GM12878 (cell line): ENCODE data around the gene SEMA3B. TPM values are rescaled to one million over a fixed set of nuclear protein-coding genes. Genes with fewer than 3 reads are reported as not detected.

Source experiments
- ATAC-seq: fragments of 200-7000 bp; cut with Tn5 transposase; 3 replicates; pipeline ENCODE4 v1.9.1; 2020; ENCODE audit warnings: mild to moderate bottlenecking, moderate library complexity
- BruUV-seq: library from RNA; stranded (reverse); fragments of 400-500 nt; replicated peaks from 2 replicates; lab custom pipeline; 2021; lab: Mats Ljungman, UMichigan
- CTCF ChIA-PET: fragments of 300-600 bp; sonication (Branson Sonifier 250); formaldehyde crosslinking; extraction: SDS; loops from one replicate; lab custom pipeline; 2021; ENCODE audit warnings: inconsistent platforms; lab: Yijun Ruan, JAX
- POLR2A ChIA-PET: fragments of 350-600 bp; formaldehyde crosslinking; extraction: SDS; loops from one replicate; lab custom pipeline; 2021; ENCODE audit warnings: inconsistent platforms; lab: Charles Lee
- RAD21 ChIA-PET: fragments of 300-600 bp; sonication (Branson Sonifier 250); formaldehyde crosslinking; loops from one replicate; lab custom pipeline; 2023; ENCODE audit warnings: antibody characterized with exemption; ENCODE audit not compliant: unreplicated experiment; lab: Charles Lee
- SMC1A ChIA-PET: fragments of 300-600 bp; sonication (Branson Sonifier 250); formaldehyde crosslinking; loops from one replicate; lab custom pipeline; 2023; ENCODE audit not compliant: unreplicated experiment, uncharacterized antibody; lab: Charles Lee
- DNase-seq: peaks from one replicate; pipeline ENCODE4 v3.0.0-alpha.2; 2011; ENCODE audit warnings: low read depth, low spot score
- FAIRE-seq: peaks from 3 replicates; lab custom pipeline; 2011; peaks lifted over from hg19 to GRCh38; lab: Jason Lieb, UNC
- H2AFZ ChIP-seq: 2 replicates; pipeline ENCODE4 v1.6.0; 2011; ENCODE audit warnings: low read depth, low read length, control low read depth; ENCODE audit not compliant: control insufficient read depth
- H3K27ac ChIP-seq: 2 replicates; pipeline ENCODE4 v1.5.1; 2011; ENCODE audit warnings: control low read depth; ENCODE audit not compliant: control insufficient read depth, insufficient read depth
- H3K27me3 ChIP-seq, 2 experiments: replicated peaks in 1 of 2; 2 replicates each; pipeline versions ENCODE4 v1.6.0 to v1.6.1; 2011; ENCODE audit warnings: low read length in 1 of 2; ENCODE audit not compliant: control insufficient read depth in 2 of 2, insufficient read depth in 2 of 2
- H3K36me3 ChIP-seq, 2 experiments: 2 replicates each; pipeline ENCODE4 v1.5.1; 2011; ENCODE audit warnings: low read length in 1 of 2; ENCODE audit not compliant: control insufficient read depth in 2 of 2, insufficient read depth in 2 of 2
- H3K4me1 ChIP-seq: 2 replicates; pipeline ENCODE4 v1.6.1; 2011; ENCODE audit warnings: mild to moderate bottlenecking, low read length, moderate library complexity, mixed read lengths; ENCODE audit not compliant: control insufficient read depth, insufficient read depth
- H3K4me2 ChIP-seq: 2 replicates; pipeline ENCODE4 v1.6.0; 2011; ENCODE audit warnings: control low read depth; ENCODE audit not compliant: control insufficient read depth, insufficient read depth
- H3K4me3 ChIP-seq: fragments of 200-600 bp; sonication (generic); 2 replicates; pipeline ENCODE4 v1.5.1; 2016
- H3K79me2 ChIP-seq: 2 replicates; pipeline ENCODE4 v1.6.0; 2011; ENCODE audit warnings: low read length; ENCODE audit not compliant: control insufficient read depth, insufficient read depth
- H3K9ac ChIP-seq: 2 replicates; pipeline ENCODE4 v1.8.0; 2011; ENCODE audit warnings: low read length, control low read depth, mixed read lengths; ENCODE audit not compliant: control insufficient read depth, insufficient read depth
- H3K9me3 ChIP-seq: replicated peaks from 3 replicates; pipeline ENCODE4 v1.5.1; 2011; ENCODE audit warnings: mild to moderate bottlenecking, low read length; ENCODE audit not compliant: control insufficient read depth, insufficient read depth
- H4K20me1 ChIP-seq: 2 replicates; pipeline ENCODE4 v1.6.0; 2011; ENCODE audit not compliant: control insufficient read depth, insufficient read depth
- BACH1 ChIP-seq: fragments of 450-650 bp; IDR thresholded peaks from 2 replicates; pipeline ENCODE4 v1.6.1; 2017; ENCODE audit warnings: mild to moderate bottlenecking, borderline replicate concordance
- BHLHE40 ChIP-seq, 2 experiments: fragments of 450-650 bp in 1 of 2; IDR thresholded peaks; 2 replicates each; pipeline ENCODE4 v1.6.1; 2011 to 2017; ENCODE audit warnings: low read depth in 2 of 2, borderline replicate concordance in 1 of 2, improper control_type of control experiment in 1 of 2, low read length in 1 of 2, mild to moderate bottlenecking in 1 of 2
- CHD2 ChIP-seq: IDR thresholded peaks from 2 replicates; pipeline ENCODE4 v1.6.1; 2011; ENCODE audit warnings: low read depth, low read length, improper control_type of control experiment, borderline replicate concordance
- CTCF ChIP-seq, 3 experiments: IDR thresholded peaks in 2 of 3; conservative IDR thresholded peaks in 1 of 3; 2 replicates each; pipeline ENCODE4 v1.5.1; 2011; ENCODE audit warnings: low read depth in 3 of 3, low read length in 3 of 3, mild to moderate bottlenecking in 3 of 3, control low read depth in 2 of 3, moderate library complexity in 2 of 3, inconsistent platforms in 1 of 3, mixed read lengths in 1 of 3; ENCODE audit not compliant: control insufficient read depth in 2 of 3, insufficient read depth in 1 of 3; ENCODE audit errors: extremely low read depth in 1 of 3
- ESRRA ChIP-seq: IDR thresholded peaks from 2 replicates; pipeline ENCODE4 v1.6.1; 2012; ENCODE audit warnings: mild to moderate bottlenecking, low read length, improper control_type of control experiment
- HDAC6 ChIP-seq: fragments of 200-600 bp; sonication (generic); IDR thresholded peaks from one replicate; pipeline ENCODE4 v1.8.0; 2017; ENCODE audit warnings: antibody characterized with exemption; ENCODE audit not compliant: unreplicated experiment
- IRF4 ChIP-seq: IDR thresholded peaks from 2 replicates; pipeline ENCODE4 v1.6.1; 2011; ENCODE audit warnings: low read depth, low read length
- JUND ChIP-seq: IDR thresholded peaks from 2 replicates; pipeline ENCODE4 v1.6.1; 2012; ENCODE audit warnings: low read depth, mild to moderate bottlenecking, low read length, improper control_type of control experiment, moderate library complexity
- MEF2A ChIP-seq: IDR thresholded peaks from 2 replicates; pipeline ENCODE4 v1.6.1; 2011; ENCODE audit warnings: low read depth, mild to moderate bottlenecking, low read length, moderate library complexity; ENCODE audit not compliant: insufficient read depth
- MXI1 ChIP-seq: fragments of 150-350 bp; IDR thresholded peaks from 2 replicates; pipeline ENCODE4 v1.6.1; 2011; ENCODE audit warnings: low read depth, mild to moderate bottlenecking, inconsistent platforms, low read length, improper control_type of control experiment
- NBN ChIP-seq: fragments of 450-650 bp; IDR thresholded peaks from 2 replicates; pipeline ENCODE4 v1.6.1; 2016
- PAX5 ChIP-seq: IDR thresholded peaks from 2 replicates; pipeline ENCODE4 v1.6.1; 2011; ENCODE audit warnings: low read depth, low read length, borderline replicate concordance
- PKNOX1 ChIP-seq: fragments of 450-650 bp; IDR thresholded peaks from 2 replicates; pipeline ENCODE4 v1.6.1; 2016; ENCODE audit warnings: mild to moderate bottlenecking
- RAD21 ChIP-seq: IDR thresholded peaks from 2 replicates; pipeline ENCODE4 v1.6.1; 2011; ENCODE audit warnings: mild to moderate bottlenecking, low read depth, low read length, moderate library complexity; ENCODE audit not compliant: insufficient read depth
- RB1 ChIP-seq: fragments of 450-650 bp; formaldehyde crosslinking; IDR thresholded peaks from 2 replicates; pipeline ENCODE4 v1.6.1; 2017; ENCODE audit warnings: mild to moderate bottlenecking, borderline replicate concordance
- SMARCA5 ChIP-seq: fragments of 450-650 bp; IDR thresholded peaks from 2 replicates; pipeline ENCODE4 v1.6.1; 2017; ENCODE audit warnings: mild to moderate bottlenecking
- SMC3 ChIP-seq: IDR thresholded peaks from 2 replicates; pipeline ENCODE4 v1.6.1; 2011; ENCODE audit warnings: low read length, improper control_type of control experiment, borderline replicate concordance
- SP1 ChIP-seq: IDR thresholded peaks from one replicate; pipeline ENCODE4 v1.6.1; 2011; ENCODE audit warnings: low read depth, low read length
- STAT1 ChIP-seq: fragments of 450-650 bp; conservative IDR thresholded peaks from 2 replicates; pipeline ENCODE4 v1.6.1; 2014; ENCODE audit warnings: antibody characterized with exemption, mild to moderate bottlenecking
- YY1 ChIP-seq: IDR thresholded peaks from 2 replicates; pipeline ENCODE4 v1.6.1; 2011; ENCODE audit warnings: low read depth, mild to moderate bottlenecking, low read length
- ZNF207 ChIP-seq: fragments of 450-650 bp; IDR thresholded peaks from 2 replicates; pipeline ENCODE4 v1.6.1; 2014; ENCODE audit warnings: antibody characterized with exemption, mild to moderate bottlenecking, borderline replicate concordance
- WGBS: methylation state at CpG from one replicate; pipeline ENCODE4 v1.1.6; 2016; ENCODE audit warnings: low lambda C conversion rate; ENCODE audit not compliant: insufficient replicate concordance, insufficient coverage; ENCODE audit errors: missing lambda C conversion rate; 5-methylcytosine and 5-hydroxymethylcytosine counted together
- in situ Hi-C: fragments of 300-500 bp; cut with MboI; formaldehyde crosslinking; loops from 9 replicates; pipeline ENCODE4 v1.14.3; 2018; ENCODE audit warnings: mixed read lengths
- intact Hi-C: fragments of 100-400 bp; cut with micrococcal nuclease; formaldehyde crosslinking; loops from one replicate; pipeline ENCODE4 v1.14.2; 2022; ENCODE audit not compliant: unreplicated experiment
- polyA plus RNA-seq, 11 experiments: library from polyadenylated mRNA; depleted of rRNA in 4 of 11; unstranded in 6 of 11; stranded (reverse) in 5 of 11; fragments of >200 nt; fragmentation: Nextera tagmentation in 4 of 11; fragmentation: Illumina TruSeq in 1 of 11; extraction: Ambion mirVana in 4 of 11; extraction: Trizol in 1 of 11; gene quantifications; 1 replicate in 1 of 11; 2 replicates in 10 of 11; pipeline versions ENCODE4 v1.2.1 to v1.2.3, GENCODE V29; 2011 to 2016; ENCODE audit warnings: inconsistent platforms in 2 of 11, missing spikeins in 2 of 11, low read depth in 1 of 11
- total RNA-seq, 4 experiments: library from RNA; depleted of rRNA in 3 of 4; stranded (reverse); fragments of >200 nt in 3 of 4; fragmentation: Illumina TruSeq in 1 of 4; extraction: Trizol in 1 of 4; gene quantifications; 2 replicates each; pipeline versions ENCODE4 v1.2.1 to v1.2.3, GENCODE V29; 2013 to 2021

SEMA3B gene
- total and polyA plus RNA-seq, 10 of the 15 experiments (the other 5 are each of a cell fraction or from before 2014, with no cell fraction given), result 0.06 to 0.59 (median 0.14) TPM; not detected in 2

GRCh38 chr3:50272911-50273688 is 4.2 kb downstream of the SEMA3B start:
- Histone ChIP-seq H4K20me1 (no peaks in the 10 kb centered on the region), H3K4me3 (no peak overlapping the region), H3K27ac (no peak overlapping the region), H3K9me3 (no peaks in the 10 kb centered on the region), H3K79me2 (no peaks in the 10 kb centered on the region), H3K4me1 (peaks cover 6% of the 10 kb centered on the region), H3K9ac (no peak overlapping the region), H2AFZ (peak overlapping the region; percentile 67), H3K36me3 (no peaks in the 10 kb centered on the region), H3K4me2 (peak overlapping the region; percentile 71), H3K27me3 (peaks cover 7 to 8% of the 10 kb centered on the region in 2 experiments; a peak in 3 of 4 replicates)
- WGBS, result 5% methylated on average over 61 of the region's 61 CpGs
- CTCF ChIA-PET, result interaction anchor here (0.7 to 3.1 kb wide), 8 partner anchors 13 to 201 kb away, joined by 3 to 24 read pairs (median 6); partner anchors contain the start of gene GNAT1
- in situ Hi-C loops, result loop anchor here (5.0 kb wide), 2 partner anchors 76 to 151 kb away; no protein-coding TSS in a partner anchor
- POLR2A ChIA-PET, result interaction anchor here (0.8 to 1.6 kb wide), 2 partner anchors 25 to 46 kb away, joined by 5 read pairs; no protein-coding TSS in a partner anchor
- SMC1A ChIA-PET, result interaction anchor here (0.8 to 1.7 kb wide), 5 partner anchors 10 to 78 kb away, joined by 3 to 6 read pairs (median 5); no protein-coding TSS in a partner anchor
- peak; percentile 44 for DNase-seq
- peak; percentile 95 for ATAC-seq
- intact Hi-C loops, result loop anchor here (1.0 to 2.0 kb wide), 4 partner anchors 26 to 152 kb away; no protein-coding TSS in a partner anchor
- BruUV-seq, result no TSS peak
- peak; percentile 96 for FAIRE-seq
- RAD21 ChIA-PET, result interaction anchor here (0.6 to 3.5 kb wide), 5 partner anchors 26 to 1211 kb away, joined by 3 to 23 read pairs (median 4); no protein-coding TSS in a partner anchor
- TF ChIP-seq RAD21, result peak; percentile 93
- TF ChIP-seq SP1, result peak; percentile 41
- TF ChIP-seq MEF2A, result no peak
- peak; percentile 77; the same call in 1 of the 2 replicates for TF ChIP-seq ZNF207
- peak; percentile 16; the same call in 1 of the 2 replicates for TF ChIP-seq BACH1
- TF ChIP-seq ESRRA, result no peak
- TF ChIP-seq PKNOX1, result peak; percentile 34; the same call in 1 of the 2 replicates
- no peak for TF ChIP-seq HDAC6
- peak; percentile 56; the same call in 1 of the 2 replicates for TF ChIP-seq IRF4
- peak; percentile 75 for TF ChIP-seq NBN
- TF ChIP-seq SMC3, result peak; percentile 96
- TF ChIP-seq CHD2, result no peak
- peak; percentile 41 to 51; a peak in 2 of 4 replicates for TF ChIP-seq BHLHE40 (IDR thresholded peaks at IDR 0.05; ENCODE audit: borderline replicate concordance in 1 of 2, low read depth in 2 of 2, low read length in 1 of 2)
- TF ChIP-seq JUND, result peak; percentile 62; the same call in 1 of the 2 replicates
- peak; percentile 92 for TF ChIP-seq RB1
- peak; percentile 98 to 99 (median 98); a peak in 5 of 6 replicates for TF ChIP-seq CTCF (IDR thresholded peaks at IDR 0.05 in 2 of 3, conservative IDR thresholded peaks at IDR 0.05 in 1 of 3; ENCODE audit: control insufficient read depth in 2 of 3, extremely low read depth in 1 of 3, insufficient read depth in 1 of 3, low read depth in 3 of 3, low read length in 3 of 3)
- peak; percentile 61; the same call in 1 of the 2 replicates for TF ChIP-seq YY1
- peak; percentile 52; the same call in 1 of the 2 replicates for TF ChIP-seq PAX5
- TF ChIP-seq SMARCA5, result peak; percentile 62; the same call in 1 of the 2 replicates
- TF ChIP-seq MXI1, result peak; percentile 28; the same call in 1 of the 2 replicates
- TF ChIP-seq STAT1, result peak; percentile 69; the same call in 1 of the 2 replicates
